Right renal cortex interstitium (tissue), 3 donors: ENCODE data around the gene ATP6V1B1. TPM values are rescaled to one million over a fixed set of nuclear protein-coding genes. Genes with fewer than 3 reads are reported as not detected.

Source experiments
- DNase-seq, 3 donors: peaks; one replicate each; pipeline ENCODE4 v3.0.0-alpha.2; 2013; ENCODE audit warnings: low read depth in 3 of 3, low spot score in 2 of 3
- polyA plus RNA-seq, 3 donors: library from polyadenylated mRNA; unstranded; fragments of 120-200 nt; gene quantifications; one replicate each; pipeline ENCODE4 v1.2.1, GENCODE V29; 2013; ENCODE audit not compliant: insufficient read length in 3 of 3

The ATP6V1B1 gene
- polyA plus RNA-seq, 3 donors, result 58.0 to 68.8 (median 67.3) TPM

DNA sequence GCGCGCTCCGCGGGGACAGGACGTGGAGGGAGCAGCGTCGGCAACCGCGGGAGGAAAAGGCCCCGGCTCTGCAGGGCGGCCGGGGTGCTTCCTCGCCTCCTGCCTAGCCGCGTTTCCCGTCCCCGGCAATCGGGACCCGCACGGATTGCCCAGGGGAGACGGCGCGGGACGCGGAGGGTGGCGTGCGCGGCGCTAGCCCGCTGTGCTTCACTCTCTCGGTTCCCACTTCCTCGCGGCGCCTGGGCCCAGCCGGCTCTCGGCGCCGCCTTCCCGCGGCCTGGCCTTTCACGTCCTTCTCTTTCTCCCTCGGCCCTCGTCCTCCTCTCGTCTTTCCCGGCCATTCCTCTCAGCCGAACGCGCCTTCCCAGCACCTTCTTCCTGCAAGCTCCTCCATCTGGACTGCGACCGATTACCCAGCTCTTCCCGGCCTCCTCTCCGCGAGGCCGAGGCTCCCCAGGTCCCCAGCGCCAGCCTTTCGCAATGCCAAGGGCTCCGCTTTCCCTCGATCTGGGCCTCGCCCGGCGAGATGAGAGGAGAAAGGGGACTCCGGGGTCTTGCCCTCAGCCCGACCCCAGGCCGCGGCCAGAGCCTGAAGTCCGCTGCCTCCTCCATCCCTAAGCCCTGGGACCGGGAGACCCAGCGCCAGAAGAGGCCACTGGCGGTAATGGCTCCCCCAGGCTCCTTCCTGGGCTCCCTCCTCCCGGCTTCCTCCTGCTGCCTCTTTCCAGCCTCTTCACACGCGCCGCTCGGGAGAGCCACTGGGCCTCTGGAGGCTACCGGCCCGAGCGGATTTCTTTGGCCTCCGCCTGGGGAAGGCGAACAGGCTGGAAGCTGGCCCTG, 34.3 kb upstream of the ATP6V1B1 start:
- DNase-seq, result no peak

DNA sequence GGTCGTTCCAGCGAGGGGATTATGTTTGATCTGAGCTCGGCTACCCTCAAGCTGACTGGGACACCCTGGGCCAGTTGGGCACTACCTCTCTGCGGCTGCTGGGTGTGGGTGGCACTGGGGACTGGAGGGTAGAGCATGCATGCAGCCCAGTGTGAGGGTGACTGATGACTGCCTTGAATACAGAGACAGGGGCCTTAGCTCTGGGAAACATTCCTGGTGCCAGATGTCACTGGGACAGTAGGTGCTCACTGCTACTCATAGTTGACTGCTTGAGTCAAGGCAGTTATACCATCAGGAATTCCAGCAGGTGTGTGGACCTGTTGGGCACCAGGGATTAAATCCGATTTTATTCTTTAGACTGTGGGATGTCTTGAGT, 33.6 kb upstream of the ATP6V1B1 start:
- no peak for DNase-seq

DNA sequence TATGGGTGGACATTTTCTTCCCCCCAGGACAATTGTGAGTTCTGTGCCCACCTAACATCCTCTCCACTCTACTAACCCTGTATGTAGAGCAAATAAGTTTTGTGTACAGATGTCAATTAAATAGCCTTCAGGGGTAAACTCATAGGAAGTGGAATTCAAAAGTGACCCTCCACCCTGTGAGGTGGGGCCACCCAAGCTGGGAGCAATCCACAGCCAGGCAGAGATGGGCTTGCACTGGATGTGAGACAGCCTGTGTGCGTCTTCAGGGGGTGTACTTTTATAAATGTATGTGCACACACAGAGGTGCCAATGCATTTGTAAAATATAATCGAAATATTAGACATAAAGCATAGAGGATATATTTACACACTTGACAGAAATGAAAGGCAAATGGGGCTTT, 33.1 kb upstream of the ATP6V1B1 start:
- DNase-seq, result no peak

GRCh38 chr2:70903171-70903570, 32.5 kb upstream of the ATP6V1B1 start:
- DNase-seq, result no peak

GRCh38 chr2:70903641-70904340, 31.9 kb upstream of the ATP6V1B1 start:
- no peak for DNase-seq

DNA sequence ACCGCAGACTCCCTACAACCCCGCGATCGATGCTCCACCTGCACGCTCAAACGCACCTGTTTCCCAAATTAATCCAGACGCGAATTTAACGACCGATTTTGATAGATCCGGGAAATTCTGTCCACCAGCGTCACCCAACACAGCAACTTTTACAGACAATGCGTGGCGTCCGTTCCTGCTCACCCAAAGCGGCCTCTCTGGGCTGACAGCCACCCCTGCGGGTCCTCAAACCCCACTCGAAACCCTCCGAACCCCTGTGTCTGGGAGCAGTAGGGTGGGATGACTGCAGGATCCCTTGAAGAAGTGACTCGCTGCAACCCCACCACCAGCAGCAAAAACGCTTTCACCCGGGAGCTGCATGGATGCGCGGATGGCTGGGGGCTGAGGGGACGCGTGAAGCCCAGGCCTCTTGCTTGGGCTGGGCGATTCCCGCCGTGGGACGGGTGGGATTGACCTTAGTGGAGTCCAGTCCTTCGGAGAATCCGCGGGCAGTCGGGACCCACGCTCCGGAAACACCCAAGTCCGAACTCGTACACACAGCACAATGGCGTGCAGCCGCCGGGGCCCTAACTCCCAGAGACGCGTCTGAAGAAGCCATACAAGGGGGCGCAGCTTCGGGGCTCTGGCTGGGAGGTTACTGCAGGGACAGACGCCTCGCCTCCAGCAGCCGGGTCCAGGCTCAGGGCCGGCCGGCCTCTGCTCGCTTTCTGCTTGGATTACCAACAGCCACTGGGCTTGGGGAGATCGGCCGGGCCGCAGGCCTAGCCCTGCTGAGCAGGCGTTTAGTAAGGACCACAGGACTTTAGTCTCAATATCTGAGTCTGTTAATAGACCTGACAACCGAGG, 31.1 kb upstream of the ATP6V1B1 start:
- DNase-seq, result no peak

DNA sequence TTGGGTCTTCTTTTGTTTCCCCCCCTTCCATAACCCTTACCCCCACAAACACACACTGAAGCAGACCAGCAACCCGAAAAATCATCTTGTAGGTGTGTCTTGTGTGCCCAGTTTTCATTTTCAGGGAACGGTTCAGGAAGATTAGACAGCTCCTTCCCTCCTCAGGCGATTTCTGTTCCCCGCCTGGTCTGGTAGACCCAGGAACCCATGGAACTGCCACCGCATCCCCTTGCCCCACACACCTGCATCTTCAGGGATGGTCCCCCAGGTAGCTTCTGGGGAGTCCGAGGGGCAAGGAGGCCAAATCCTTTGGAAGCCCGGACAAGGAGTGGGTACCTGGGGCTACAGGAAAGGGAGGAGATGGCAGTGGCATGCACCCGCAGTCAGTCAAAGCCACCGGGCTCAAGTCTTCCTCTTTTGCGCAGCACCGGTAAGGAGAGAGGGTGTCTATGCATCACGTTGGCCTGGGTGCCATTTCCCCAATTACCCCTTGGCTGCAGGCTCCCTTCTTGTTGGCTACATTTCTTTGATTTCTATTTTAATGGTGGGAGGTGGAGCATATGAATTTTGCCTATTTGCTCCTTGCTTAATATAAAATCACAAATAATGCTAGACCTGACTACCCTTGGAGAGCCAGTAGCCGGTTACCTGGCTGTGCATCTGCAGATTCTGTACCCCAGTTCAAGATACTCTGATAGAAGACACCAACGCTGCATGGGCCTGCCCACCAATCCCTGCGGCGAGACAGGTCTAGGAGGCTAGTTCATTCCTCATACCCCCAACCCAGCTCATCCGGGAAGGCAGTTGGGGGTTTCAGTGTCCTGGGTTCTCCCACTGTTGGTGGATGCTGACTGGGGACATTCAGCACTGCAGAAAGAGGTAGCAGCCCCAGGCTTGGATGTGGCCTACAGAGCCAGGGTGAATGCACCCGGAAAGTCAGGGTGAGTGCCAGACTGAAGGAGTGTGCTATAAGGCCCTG, 30.0 kb upstream of the ATP6V1B1 start:
- no peak for DNase-seq

GRCh38 chr2:70906439-70907005, 29.2 kb upstream of the ATP6V1B1 start:
- no peak for DNase-seq

- DNase-seq, result no peak
These were observed 28.3 kb upstream of the ATP6V1B1 start for GRCh38 chr2:70907130-70908057.

GRCh38 chr2:70916291-70916690, 19.4 kb upstream of the ATP6V1B1 start:
- DNase-seq, result no peak

- DNase-seq, result no peak
These were observed 17.7 kb upstream of the ATP6V1B1 start for GRCh38 chr2:70918016-70918415.

- DNase-seq, result no peak
These were observed 15.9 kb upstream of the ATP6V1B1 start for GRCh38 chr2:70919672-70920366.

GRCh38 chr2:70920367-70920715, 15.4 kb upstream of the ATP6V1B1 start:
- no peak for DNase-seq

- DNase-seq, result no peak
These were observed 14.7 kb upstream of the ATP6V1B1 start for GRCh38 chr2:70921031-70921430.

GRCh38 chr2:70921839-70922234, 13.9 kb upstream of the ATP6V1B1 start:
- DNase-seq, result no peak

DNA sequence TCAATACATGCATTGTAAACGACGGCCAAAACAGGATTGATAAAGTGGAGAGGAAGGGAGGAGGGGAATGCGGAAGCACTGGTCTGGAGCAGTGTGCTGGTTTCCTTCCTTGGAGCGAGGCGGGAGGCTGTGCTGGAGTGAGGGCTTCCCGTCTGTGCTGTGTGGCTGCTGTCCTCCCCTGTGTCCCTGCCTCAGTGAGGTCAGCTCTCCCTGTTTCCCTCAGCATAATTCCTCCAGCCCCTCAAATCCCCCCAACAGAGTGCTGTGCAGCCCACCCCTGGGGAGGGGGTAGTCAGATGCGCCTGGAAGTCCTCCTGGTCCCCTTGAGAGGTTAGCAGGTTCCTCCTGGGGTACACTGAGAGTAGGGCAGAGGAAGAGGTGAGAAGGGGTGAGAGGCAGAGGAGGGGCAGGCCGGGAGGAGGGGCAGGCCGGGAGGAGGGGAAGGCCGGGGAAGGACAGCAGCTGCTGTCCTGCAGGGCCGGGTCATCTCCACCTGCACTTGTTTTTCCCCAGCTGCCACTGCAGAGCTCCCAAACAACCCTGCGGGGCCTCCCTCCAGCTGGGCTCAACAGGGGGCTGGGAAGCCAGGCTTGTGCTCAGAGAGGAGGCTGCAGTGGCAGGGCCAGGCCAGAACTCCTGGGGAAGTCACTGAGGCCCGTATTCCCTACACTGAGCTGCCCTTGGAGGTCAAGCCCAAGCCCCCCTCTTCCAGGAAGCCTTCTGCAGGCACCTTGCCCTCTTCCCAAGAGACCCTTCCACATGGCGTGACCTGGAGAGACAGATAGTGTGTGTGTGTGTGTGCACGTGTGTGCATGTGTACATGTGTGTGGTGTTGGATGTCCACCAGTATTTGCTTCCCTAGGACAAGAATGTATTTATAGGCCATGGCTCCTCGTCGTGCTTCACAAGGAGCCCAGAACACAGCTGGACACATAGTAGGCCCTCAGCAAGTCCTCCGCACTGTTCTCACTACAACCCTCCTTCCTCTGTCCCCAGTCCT, 13.2 kb upstream of the ATP6V1B1 start:
- DNase-seq, result no peak
